Testis (tissue), 2 donors: ENCODE data around the gene EXPH5.

Source experiments
- CTCF ChIP-seq, 3 experiments: fragments of 450-650 bp in 2 of 3; fragments of 200-600 bp in 1 of 3; sonication (generic) in 1 of 3; IDR thresholded peaks; one replicate each; pipeline ENCODE4 v1.5.1; 2016 to 2019; ENCODE audit warnings: antibody characterized with exemption in 3 of 3, mild to moderate bottlenecking in 2 of 3, moderate library complexity in 1 of 3
- POLR2A ChIP-seq: fragments of 450-650 bp; IDR thresholded peaks from one replicate; pipeline ENCODE4 v1.6.1; 2017; ENCODE audit warnings: antibody characterized with exemption, mild to moderate bottlenecking, moderate library complexity

DNA sequence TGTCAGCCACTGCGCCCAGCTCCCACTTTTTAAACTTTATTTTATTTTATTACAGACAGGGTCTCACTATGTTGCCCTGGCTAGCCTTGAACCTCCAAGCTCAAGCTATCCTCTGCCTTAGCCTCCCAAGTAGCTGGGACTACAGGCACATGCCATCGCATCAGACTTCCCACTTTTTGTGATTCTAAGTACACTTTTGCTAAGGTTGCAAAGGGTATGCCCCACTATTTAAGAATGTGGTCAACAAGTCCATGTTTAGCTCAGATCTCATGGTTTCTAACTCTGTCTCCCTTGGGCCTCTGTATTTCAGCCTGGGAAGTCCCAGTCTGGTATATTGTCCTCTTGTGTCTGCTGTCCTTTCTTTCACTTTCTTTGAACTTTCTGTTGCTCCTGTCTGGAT, 35.3 kb downstream of the EXPH5 start:
- TF ChIP-seq CTCF (IDR thresholded peaks at IDR 0.05) = no peak
- no peak for TF ChIP-seq POLR2A
